Measurements from ENCODE around the gene TIGD3. TPM values are rescaled to one million over a fixed set of nuclear protein-coding genes. Genes with fewer than 3 reads are reported as not detected.

The TIGD3 gene
- total and polyA plus RNA-seq, 4 donors: 0.08 to 0.33 (median 0.17) TPM; not detected in 1

GRCh38 chr11:65390996-65391395 is 36.4 kb downstream of the TIGD3 start:
- peaks cover 0 to 9% (median 0%) of the 10 kb centered on the region in 4 donors for H3K36me3 ChIP-seq (ENCODE audit: control insufficient read depth in 4 of 4, insufficient read depth in 3 of 4, low read depth in 1 of 4, low read length in 3 of 4)
- no peaks in the 10 kb centered on the region for H3K9me3 ChIP-seq (ENCODE audit: control insufficient read depth in 4 of 4, low read length in 3 of 4)
- H3K4me3 ChIP-seq (ENCODE audit: low read depth in 1 of 3, low read length in 3 of 3): no peak overlapping the region
- no peak for DNase-seq (ENCODE audit: low spot score)
- 75% methylated on average over 9 of the region's 9 CpGs for WGBS
- H3K4me1 ChIP-seq (ENCODE audit: control insufficient read depth in 4 of 4, insufficient read depth in 4 of 4, low read length in 3 of 4): peaks cover 0 to 12% (median 5%) of the 10 kb centered on the region in 4 donors
- TF ChIP-seq RXRA (IDR thresholded peaks at IDR 0.05): peak in 1 of 2 donors; percentile 41
- no peak for TF ChIP-seq REST (IDR thresholded peaks at IDR 0.05)
- no peak for TF ChIP-seq YY1 (IDR thresholded peaks at IDR 0.05)
- peak; percentile 28 for TF ChIP-seq SP1 (IDR thresholded peaks at IDR 0.05)
- TF ChIP-seq FOXA2 (IDR thresholded peaks at IDR 0.05): no peak
- peak; percentile 66 for TF ChIP-seq NR2F2 (IDR thresholded peaks at IDR 0.05)
- TF ChIP-seq GABPA (IDR thresholded peaks at IDR 0.05 in 1 of 2, conservative IDR thresholded peaks at IDR 0.05 in 1 of 2): no peak
- no peak for TF ChIP-seq MAX (IDR thresholded peaks at IDR 0.05)
- TF ChIP-seq, protein P1, sequence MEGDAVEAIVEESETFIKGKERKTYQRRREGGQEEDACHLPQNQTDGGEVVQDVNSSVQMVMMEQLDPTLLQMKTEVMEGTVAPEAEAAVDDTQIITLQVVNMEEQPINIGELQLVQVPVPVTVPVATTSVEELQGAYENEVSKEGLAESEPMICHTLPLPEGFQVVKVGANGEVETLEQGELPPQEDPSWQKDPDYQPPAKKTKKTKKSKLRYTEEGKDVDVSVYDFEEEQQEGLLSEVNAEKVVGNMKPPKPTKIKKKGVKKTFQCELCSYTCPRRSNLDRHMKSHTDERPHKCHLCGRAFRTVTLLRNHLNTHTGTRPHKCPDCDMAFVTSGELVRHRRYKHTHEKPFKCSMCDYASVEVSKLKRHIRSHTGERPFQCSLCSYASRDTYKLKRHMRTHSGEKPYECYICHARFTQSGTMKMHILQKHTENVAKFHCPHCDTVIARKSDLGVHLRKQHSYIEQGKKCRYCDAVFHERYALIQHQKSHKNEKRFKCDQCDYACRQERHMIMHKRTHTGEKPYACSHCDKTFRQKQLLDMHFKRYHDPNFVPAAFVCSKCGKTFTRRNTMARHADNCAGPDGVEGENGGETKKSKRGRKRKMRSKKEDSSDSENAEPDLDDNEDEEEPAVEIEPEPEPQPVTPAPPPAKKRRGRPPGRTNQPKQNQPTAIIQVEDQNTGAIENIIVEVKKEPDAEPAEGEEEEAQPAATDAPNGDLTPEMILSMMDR (IDR thresholded peaks at IDR 0.05; ENCODE audit: low read depth, low read length, missing input control): no peak
- no peak for TF ChIP-seq ATF3 (IDR thresholded peaks at IDR 0.05)
- peak in 1 of 2 donors; percentile 27 for TF ChIP-seq EGR1 (IDR thresholded peaks at IDR 0.05; ENCODE audit: low read depth in 2 of 2)
- no peaks in the 10 kb centered on the region for H3K27me3 ChIP-seq (ENCODE audit: control insufficient read depth in 4 of 4, insufficient read depth in 4 of 4, low read length in 3 of 4)
- peak overlapping the region; percentile 59 to 60 for H3K27ac ChIP-seq (ENCODE audit: low read depth in 1 of 2, low read length in 2 of 2)
- H3K9ac ChIP-seq (ENCODE audit: low read depth in 1 of 2, low read length in 2 of 2): no peak overlapping the region

DNA sequence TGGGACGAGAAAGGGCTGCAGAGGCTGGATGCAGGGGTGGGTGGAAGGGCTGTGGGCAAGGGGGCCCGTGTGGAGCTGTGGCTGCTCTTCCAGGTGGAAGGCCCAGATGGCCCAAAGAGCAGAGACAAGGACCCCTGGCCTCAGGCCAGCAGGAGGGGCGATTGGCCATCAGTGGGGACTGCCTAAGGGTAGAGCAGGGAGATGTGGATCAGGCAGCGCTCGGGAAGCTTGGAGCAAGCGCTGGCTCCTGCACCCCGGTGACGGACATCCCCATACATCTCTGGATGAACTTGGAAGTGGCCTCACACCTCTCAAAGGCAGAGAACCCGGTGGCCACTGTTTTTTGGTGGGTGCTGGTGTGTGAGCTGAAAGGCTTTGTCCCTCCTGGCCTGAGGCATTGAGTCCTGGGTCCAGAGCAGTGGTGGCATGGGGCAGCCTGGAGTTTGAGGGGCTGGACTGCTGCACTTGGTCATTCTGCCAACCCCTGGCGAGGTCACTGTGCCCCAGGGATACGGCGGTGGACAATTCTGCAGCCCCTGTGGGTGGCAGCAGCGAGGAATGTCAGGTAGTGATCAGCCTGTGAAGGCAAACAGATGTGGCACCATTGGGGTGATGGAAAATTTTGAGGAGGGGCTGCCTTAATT is 37.8 kb downstream of the TIGD3 start:
- Histone ChIP-seq H3K9ac (ENCODE audit: low read depth in 1 of 2, low read length in 2 of 2) (no peak overlapping the region), H3K27me3 (ENCODE audit: control insufficient read depth in 4 of 4, insufficient read depth in 4 of 4, low read length in 3 of 4) (no peaks in the 10 kb centered on the region), H3K36me3 (ENCODE audit: control insufficient read depth in 4 of 4, insufficient read depth in 3 of 4, low read depth in 1 of 4, low read length in 3 of 4) (peaks cover 0 to 15% (median 2%) of the 10 kb centered on the region in 4 donors), H3K27ac (ENCODE audit: low read depth in 1 of 2, low read length in 2 of 2) (no peak overlapping the region), H3K4me3 (ENCODE audit: low read depth in 1 of 3, low read length in 3 of 3) (no peak overlapping the region), H3K9me3 (ENCODE audit: control insufficient read depth in 4 of 4, low read length in 3 of 4) (no peaks in the 10 kb centered on the region), H3K4me1 (ENCODE audit: control insufficient read depth in 4 of 4, insufficient read depth in 4 of 4, low read length in 3 of 4) (peaks cover 0 to 1% (median under 1%) of the 10 kb centered on the region in 4 donors)
- DNase-seq (ENCODE audit: low spot score): no peak
- 85% methylated on average over 13 of the region's 13 CpGs for WGBS
- no peak for TF ChIP-seq ZBTB33 (IDR thresholded peaks at IDR 0.05)
- TF ChIP-seq, protein P1 (IDR thresholded peaks at IDR 0.05; ENCODE audit: low read depth, low read length, missing input control): no peak
- TF ChIP-seq NR2F2 (IDR thresholded peaks at IDR 0.05): no peak
- no peak for TF ChIP-seq ATF3 (IDR thresholded peaks at IDR 0.05)
- TF ChIP-seq SP1 (IDR thresholded peaks at IDR 0.05): no peak
- no peak for TF ChIP-seq EGR1 (IDR thresholded peaks at IDR 0.05; ENCODE audit: low read depth in 2 of 2)
- no peak for TF ChIP-seq RAD21 (IDR thresholded peaks at IDR 0.05)
- TF ChIP-seq REST (IDR thresholded peaks at IDR 0.05): no peak
- no peak for TF ChIP-seq GABPA (IDR thresholded peaks at IDR 0.05 in 1 of 2, conservative IDR thresholded peaks at IDR 0.05 in 1 of 2)
- no peak for TF ChIP-seq HNF4G (IDR thresholded peaks at IDR 0.05)
- no peak for TF ChIP-seq YY1 (IDR thresholded peaks at IDR 0.05)
- no peak for TF ChIP-seq FOXA2 (IDR thresholded peaks at IDR 0.05)
- no peak for TF ChIP-seq HNF4A (conservative IDR thresholded peaks at IDR 0.05)

Measured in liver (tissue), 9 donors.